ENCODE data around the gene CD7. TPM values are rescaled to one million over a fixed set of nuclear protein-coding genes. Genes with fewer than 3 reads are reported as not detected.
A peak's percentile ranks its signal among the peaks of the same experiment; 100 is the strongest.

The CD7 gene
- total and polyA plus RNA-seq, 2 donors from 2014 or later: 1.0 to 9.2 TPM

- no peak for DNase-seq
- H3K27ac ChIP-seq (ENCODE audit: low read depth in 2 of 2, low read length in 2 of 2): no peak overlapping the region
- H3K4me1 ChIP-seq (ENCODE audit: control insufficient read depth in 2 of 3, insufficient read depth in 2 of 3, low read depth in 1 of 3, low read length in 3 of 3): peaks cover 0 to 8% (median 0%) of the 10 kb centered on the region in 3 donors
- no peaks in the 10 kb centered on the region for H3K36me3 ChIP-seq (ENCODE audit: control insufficient read depth in 2 of 3, insufficient read depth in 3 of 3, low read length in 3 of 3)
- no peak for TF ChIP-seq CTCF (IDR thresholded peaks at IDR 0.05; ENCODE audit: borderline replicate concordance, extremely low read depth, insufficient read depth)
- no peak overlapping the region for H3K9ac ChIP-seq (ENCODE audit: low read length in 3 of 3)
- H3K4me3 ChIP-seq (ENCODE audit: low read length in 3 of 3): no peak overlapping the region
- no peaks in the 10 kb centered on the region for H3K27me3 ChIP-seq (ENCODE audit: control insufficient read depth, insufficient read depth, low read length)
- no peaks in the 10 kb centered on the region for H3K9me3 ChIP-seq (ENCODE audit: control insufficient read depth in 2 of 3, insufficient read depth in 1 of 3, low read length in 3 of 3)
- intact Hi-C loops (cut with DNase I): no loop called here
- FAIRE-seq: no peak
Observed at GRCh38 chr17:82342361-82343079, 25.1 kb upstream of the CD7 start.

DNA sequence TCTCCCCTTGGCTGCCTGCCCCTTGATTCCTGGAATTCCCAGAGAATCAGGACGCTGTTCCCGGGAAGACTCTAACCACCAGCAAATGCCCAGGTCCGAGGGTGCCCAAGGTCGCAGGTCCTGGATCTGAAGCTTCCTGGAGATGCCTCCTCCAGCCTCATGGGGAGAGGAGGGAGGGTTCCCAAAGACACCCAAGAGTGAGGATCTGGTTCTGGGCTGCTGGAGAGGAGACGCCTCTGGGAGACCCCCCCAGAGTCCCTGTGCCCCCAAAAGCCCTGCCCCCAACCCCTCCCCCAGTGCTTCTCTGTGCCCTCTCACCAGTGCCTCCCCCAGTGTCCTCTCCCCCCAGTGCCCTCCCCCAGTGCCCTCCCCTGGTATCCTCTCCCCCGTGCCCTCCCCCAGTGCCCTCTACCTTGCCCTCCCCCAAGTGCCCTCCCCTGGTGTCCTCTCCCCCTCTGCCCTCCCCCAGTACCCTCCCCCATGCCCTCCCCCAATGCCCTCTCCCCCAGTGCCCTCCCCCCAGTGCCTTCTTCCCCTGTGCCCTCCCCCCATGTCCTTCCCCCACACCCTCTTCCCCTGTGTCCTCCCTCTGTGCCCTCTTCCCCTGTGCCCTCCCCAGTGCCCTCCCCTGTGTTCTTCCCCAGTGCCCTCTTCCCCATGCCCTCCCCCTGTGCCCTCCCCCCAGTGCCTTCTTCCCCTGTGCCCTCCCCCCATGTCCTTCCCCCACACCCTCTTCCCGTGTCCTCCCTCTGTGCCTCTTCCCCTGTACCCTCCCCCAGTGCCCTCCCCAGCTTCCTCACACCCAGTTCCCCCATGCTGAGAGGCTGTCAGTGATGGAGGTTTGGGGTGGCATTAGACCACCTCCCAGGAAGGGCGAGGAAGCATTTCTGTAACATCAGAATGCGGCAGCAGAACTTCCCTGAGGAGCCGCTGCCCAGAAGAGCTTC, 22.5 kb upstream of the CD7 start:
- H3K27ac ChIP-seq (ENCODE audit: low read depth in 2 of 2, low read length in 2 of 2): no peak overlapping the region
- FAIRE-seq: no peak
- peak overlapping the region in 1 of 3 donors; percentile 47 for H3K4me3 ChIP-seq (ENCODE audit: low read length in 3 of 3)
- no peaks in the 10 kb centered on the region for H3K9me3 ChIP-seq (ENCODE audit: control insufficient read depth in 2 of 3, insufficient read depth in 1 of 3, low read length in 3 of 3)
- no peak for TF ChIP-seq CTCF (IDR thresholded peaks at IDR 0.05; ENCODE audit: borderline replicate concordance, extremely low read depth, insufficient read depth)
- intact Hi-C loops (cut with DNase I): no loop called here
- H3K36me3 ChIP-seq (ENCODE audit: control insufficient read depth in 2 of 3, insufficient read depth in 3 of 3, low read length in 3 of 3): no peaks in the 10 kb centered on the region
- peak overlapping the region in 2 of 3 donors; percentile 41 to 65 for H3K9ac ChIP-seq (ENCODE audit: low read length in 3 of 3)
- peaks cover 0 to 12% (median 0%) of the 10 kb centered on the region in 3 donors for H3K4me1 ChIP-seq (ENCODE audit: control insufficient read depth in 2 of 3, insufficient read depth in 2 of 3, low read depth in 1 of 3, low read length in 3 of 3)
- no peaks in the 10 kb centered on the region for H3K27me3 ChIP-seq (ENCODE audit: control insufficient read depth, insufficient read depth, low read length)
- no peak for DNase-seq

DNA sequence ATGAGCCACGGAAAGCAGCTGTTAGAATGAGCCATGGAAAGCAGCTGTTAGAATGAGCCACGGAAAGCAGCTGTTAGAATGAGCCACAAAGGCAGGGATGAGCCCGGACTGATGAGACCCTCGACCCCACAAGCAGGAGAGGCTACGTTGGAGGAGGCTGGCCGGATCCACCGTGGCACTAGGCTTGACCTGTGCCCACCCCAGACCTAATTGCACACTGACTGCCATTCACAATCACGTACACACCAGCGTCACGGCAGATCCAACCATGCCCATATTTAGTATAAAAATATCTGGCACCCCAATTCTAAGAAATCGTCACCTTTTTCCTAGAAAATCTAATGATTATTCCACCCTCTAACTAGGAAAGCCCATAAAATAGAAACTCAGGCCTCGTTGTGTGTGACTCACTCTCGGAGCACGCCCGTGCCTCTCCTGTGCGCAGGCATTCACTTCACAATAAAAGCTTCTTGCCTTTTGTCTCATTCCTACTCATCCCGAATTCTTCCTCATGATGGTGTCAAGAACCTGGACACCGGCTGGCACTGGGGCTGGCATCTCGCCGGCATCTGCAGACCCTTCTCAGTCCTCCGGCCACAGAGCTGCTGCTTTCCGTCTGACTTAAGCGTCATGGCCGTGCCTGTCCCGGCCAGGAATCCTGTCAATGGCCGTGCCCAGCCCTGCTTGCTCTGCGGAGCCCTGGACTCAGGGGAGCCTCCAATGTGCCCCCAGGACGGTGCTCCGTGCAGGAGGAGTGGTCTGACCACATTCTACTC, 21.6 kb upstream of the CD7 start:
- Histone ChIP-seq H3K27ac (ENCODE audit: low read depth in 2 of 2, low read length in 2 of 2) (peak overlapping the region in 1 of 2 donors; percentile 32), H3K4me1 (ENCODE audit: control insufficient read depth in 2 of 3, insufficient read depth in 2 of 3, low read depth in 1 of 3, low read length in 3 of 3) (peaks cover 0 to 21% (median 0%) of the 10 kb centered on the region in 3 donors), H3K36me3 (ENCODE audit: control insufficient read depth in 2 of 3, insufficient read depth in 3 of 3, low read length in 3 of 3) (no peaks in the 10 kb centered on the region), H3K4me3 (ENCODE audit: low read length in 3 of 3) (peak overlapping the region in 2 of 3 donors; percentile 47 to 54), H3K9ac (ENCODE audit: low read length in 3 of 3) (peak overlapping the region in 2 of 3 donors; percentile 41 to 65), H3K27me3 (ENCODE audit: control insufficient read depth, insufficient read depth, low read length) (no peaks in the 10 kb centered on the region), H3K9me3 (ENCODE audit: control insufficient read depth in 2 of 3, insufficient read depth in 1 of 3, low read length in 3 of 3) (no peaks in the 10 kb centered on the region)
- intact Hi-C loops (cut with DNase I): no loop called here
- FAIRE-seq: no peak
- DNase-seq: peak in 1 of 5 donors; percentile 84
- no peak for TF ChIP-seq CTCF (IDR thresholded peaks at IDR 0.05; ENCODE audit: borderline replicate concordance, extremely low read depth, insufficient read depth)
